Hepatocyte (in vitro differentiated cells): ENCODE data around the gene FXYD2.

Experiments used
- CTCF ChIP-seq: fragments of 200-600 bp; sonication (generic); IDR thresholded peaks from 2 replicates; pipeline ENCODE4 v1.5.1; 2016; ENCODE audit warnings: antibody characterized with exemption, mild to moderate bottlenecking; ENCODE audit not compliant: poor library complexity
- EZH2 ChIP-seq: fragments of 200-600 bp; sonication (generic); IDR thresholded peaks from 2 replicates; pipeline ENCODE4 v1.6.1; 2016; ENCODE audit warnings: antibody characterized with exemption, mild to moderate bottlenecking, borderline replicate concordance
- EZH2phosphoT487 ChIP-seq: fragments of 200-600 bp; sonication (generic); IDR thresholded peaks from one replicate; pipeline ENCODE4 v1.6.1; 2018; ENCODE audit warnings: antibody characterized with exemption, mild to moderate bottlenecking, low read depth, moderate library complexity; ENCODE audit not compliant: unreplicated experiment, severe bottlenecking

GRCh38 chr11:117815262-117815803 lies 9.2 kb downstream of the FXYD2 start:
- TF ChIP-seq CTCF, result no peak
- TF ChIP-seq EZH2, result no peak
- no peak for TF ChIP-seq EZH2phosphoT487
